ENCODE data around the gene TCF19. TPM values are rescaled to one million over a fixed set of nuclear protein-coding genes. Genes with fewer than 3 reads are reported as not detected.

Gene TCF19
- total RNA-seq, 1 donor from 2014 or later, result 8.5 TPM

DNA sequence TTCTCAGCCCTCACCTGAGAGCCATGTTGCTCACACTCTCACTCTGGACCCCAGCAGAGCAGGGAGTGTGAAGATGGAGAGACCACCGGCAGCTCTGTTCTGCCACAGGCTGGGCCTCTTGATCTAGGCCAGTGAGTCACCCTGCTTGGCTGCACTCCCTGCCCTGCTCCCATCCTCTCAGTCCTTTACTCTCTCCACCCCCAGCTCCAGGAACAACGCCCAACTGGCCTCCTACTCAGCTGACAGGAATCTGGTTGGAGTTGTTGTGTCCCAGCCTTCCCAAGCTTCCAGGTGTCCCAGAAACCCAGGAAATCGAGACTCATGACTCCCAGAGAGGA lies 43.9 kb upstream of the TCF19 start, which contains the start of gene PSORS1C1:
PSORS1C1 (plus strand) TSS at position 260 of the 338 bp plus-strand sequence. CDS start 14,833 bp downstream, outside the sequence.
- Mint-ChIP-seq H3K27me3 (ENCODE audit: low read depth) (peaks cover 48% of the 10 kb centered on the region), H3K36me3 (no peaks in the 10 kb centered on the region), H3K4me3 (no peak within 1 kb of the TSS), H3K27ac (peak within 1 kb of the TSS; percentile 72), H3K9me3 (no peaks in the 10 kb centered on the region), H3K4me1 (peaks cover 17% of the 10 kb centered on the region)
- TF ChIP-seq, protein P1, sequence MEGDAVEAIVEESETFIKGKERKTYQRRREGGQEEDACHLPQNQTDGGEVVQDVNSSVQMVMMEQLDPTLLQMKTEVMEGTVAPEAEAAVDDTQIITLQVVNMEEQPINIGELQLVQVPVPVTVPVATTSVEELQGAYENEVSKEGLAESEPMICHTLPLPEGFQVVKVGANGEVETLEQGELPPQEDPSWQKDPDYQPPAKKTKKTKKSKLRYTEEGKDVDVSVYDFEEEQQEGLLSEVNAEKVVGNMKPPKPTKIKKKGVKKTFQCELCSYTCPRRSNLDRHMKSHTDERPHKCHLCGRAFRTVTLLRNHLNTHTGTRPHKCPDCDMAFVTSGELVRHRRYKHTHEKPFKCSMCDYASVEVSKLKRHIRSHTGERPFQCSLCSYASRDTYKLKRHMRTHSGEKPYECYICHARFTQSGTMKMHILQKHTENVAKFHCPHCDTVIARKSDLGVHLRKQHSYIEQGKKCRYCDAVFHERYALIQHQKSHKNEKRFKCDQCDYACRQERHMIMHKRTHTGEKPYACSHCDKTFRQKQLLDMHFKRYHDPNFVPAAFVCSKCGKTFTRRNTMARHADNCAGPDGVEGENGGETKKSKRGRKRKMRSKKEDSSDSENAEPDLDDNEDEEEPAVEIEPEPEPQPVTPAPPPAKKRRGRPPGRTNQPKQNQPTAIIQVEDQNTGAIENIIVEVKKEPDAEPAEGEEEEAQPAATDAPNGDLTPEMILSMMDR (IDR thresholded peaks at IDR 0.05; ENCODE audit: unreplicated experiment), result no peak
- DNase-seq (ENCODE audit: low spot score in 2 of 2, unreplicated experiment in 2 of 2), result no peak

DNA sequence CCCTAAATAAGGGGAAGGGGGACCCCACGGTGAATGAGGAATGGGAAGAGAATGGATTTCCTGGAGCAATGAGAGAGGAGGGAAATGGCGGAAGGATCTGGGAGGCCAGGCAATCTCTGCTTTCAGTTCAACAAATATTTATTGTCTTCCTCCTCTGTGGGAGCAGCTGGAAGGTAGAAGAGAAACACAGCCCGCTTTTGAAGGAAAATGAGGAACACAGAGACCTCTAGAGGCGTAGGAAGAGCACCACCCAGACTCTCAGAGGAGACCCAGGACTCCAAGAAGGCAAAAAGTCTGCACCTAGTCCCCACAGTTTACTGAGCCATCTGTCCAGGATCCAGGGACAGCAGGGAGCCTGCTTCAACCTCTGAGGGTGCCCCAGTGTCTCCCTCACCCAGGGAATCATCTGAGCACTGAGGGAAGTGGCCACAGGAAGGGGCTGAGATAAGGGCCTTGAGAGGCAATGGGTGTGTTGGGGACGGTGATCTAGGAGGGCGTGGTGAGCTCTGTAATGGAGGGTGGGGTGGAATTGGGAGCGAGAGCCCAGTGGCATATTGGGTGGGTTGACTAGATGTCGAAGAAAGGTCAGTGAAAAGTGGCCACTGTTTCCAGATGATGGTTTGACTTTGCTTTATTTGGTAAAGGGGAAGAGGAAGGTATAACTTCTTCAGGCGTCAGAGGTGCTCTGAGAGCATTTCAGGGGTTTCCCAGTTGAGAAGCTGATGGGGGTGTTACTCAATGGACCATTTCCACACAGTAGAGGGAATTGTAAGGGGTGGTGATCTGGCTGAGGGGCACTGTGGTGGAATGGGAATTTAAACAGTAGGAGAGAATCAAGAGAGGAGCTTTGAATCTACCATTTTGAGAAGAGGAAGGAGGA lies 43.2 kb upstream of the TCF19 start:
- TF ChIP-seq, protein P1 (IDR thresholded peaks at IDR 0.05; ENCODE audit: unreplicated experiment), result no peak
- no peak overlapping the region for H3K4me3 Mint-ChIP-seq
- DNase-seq (ENCODE audit: low spot score in 2 of 2, unreplicated experiment in 2 of 2), result no peak
- no peak overlapping the region for H3K27ac Mint-ChIP-seq
- H3K27me3 Mint-ChIP-seq (ENCODE audit: low read depth), result peaks cover 41% of the 10 kb centered on the region
- no peaks in the 10 kb centered on the region for H3K36me3 Mint-ChIP-seq
- no peaks in the 10 kb centered on the region for H3K9me3 Mint-ChIP-seq
- peaks cover 17% of the 10 kb centered on the region for H3K4me1 Mint-ChIP-seq

DNA sequence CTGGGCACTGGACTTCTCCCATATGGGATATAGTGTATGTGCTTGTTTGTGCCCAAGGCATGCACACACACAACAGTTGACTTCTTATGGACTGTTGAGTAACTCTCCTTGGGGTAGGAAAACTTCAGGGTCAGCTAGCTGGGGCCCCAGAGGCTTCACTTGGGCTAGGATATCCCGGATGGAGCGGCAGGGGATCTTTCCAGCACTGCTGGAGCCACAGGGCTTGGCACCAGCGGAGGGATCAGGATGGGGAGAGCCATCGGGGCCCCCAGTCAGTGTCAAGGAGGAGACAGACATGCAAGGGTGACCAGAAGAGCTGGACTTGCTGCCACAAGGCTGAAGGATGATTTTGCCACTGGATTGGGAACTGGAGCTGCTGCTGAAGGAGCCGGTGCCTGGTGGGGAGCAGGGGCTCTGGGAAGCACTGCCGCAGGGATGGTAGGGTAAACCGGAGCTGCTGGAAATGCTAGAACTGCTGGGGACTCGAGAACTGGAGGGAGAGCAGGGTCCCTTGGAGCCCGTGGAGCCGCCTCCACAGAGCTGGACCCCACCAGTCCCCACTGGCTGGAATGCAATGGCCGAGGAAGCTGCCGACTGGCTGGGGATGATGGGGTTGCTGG lies 42.3 kb upstream of the TCF19 start:
- peaks cover 33% of the 10 kb centered on the region for H3K27me3 Mint-ChIP-seq (ENCODE audit: low read depth)
- H3K36me3 Mint-ChIP-seq, result no peaks in the 10 kb centered on the region
- peaks cover 16% of the 10 kb centered on the region for H3K4me1 Mint-ChIP-seq
- no peak for DNase-seq (ENCODE audit: low spot score in 2 of 2, unreplicated experiment in 2 of 2)
- H3K4me3 Mint-ChIP-seq, result no peak overlapping the region
- H3K27ac Mint-ChIP-seq, result no peak overlapping the region
- H3K9me3 Mint-ChIP-seq, result no peaks in the 10 kb centered on the region
- TF ChIP-seq, protein P1 (IDR thresholded peaks at IDR 0.05; ENCODE audit: unreplicated experiment), result no peak

DNA sequence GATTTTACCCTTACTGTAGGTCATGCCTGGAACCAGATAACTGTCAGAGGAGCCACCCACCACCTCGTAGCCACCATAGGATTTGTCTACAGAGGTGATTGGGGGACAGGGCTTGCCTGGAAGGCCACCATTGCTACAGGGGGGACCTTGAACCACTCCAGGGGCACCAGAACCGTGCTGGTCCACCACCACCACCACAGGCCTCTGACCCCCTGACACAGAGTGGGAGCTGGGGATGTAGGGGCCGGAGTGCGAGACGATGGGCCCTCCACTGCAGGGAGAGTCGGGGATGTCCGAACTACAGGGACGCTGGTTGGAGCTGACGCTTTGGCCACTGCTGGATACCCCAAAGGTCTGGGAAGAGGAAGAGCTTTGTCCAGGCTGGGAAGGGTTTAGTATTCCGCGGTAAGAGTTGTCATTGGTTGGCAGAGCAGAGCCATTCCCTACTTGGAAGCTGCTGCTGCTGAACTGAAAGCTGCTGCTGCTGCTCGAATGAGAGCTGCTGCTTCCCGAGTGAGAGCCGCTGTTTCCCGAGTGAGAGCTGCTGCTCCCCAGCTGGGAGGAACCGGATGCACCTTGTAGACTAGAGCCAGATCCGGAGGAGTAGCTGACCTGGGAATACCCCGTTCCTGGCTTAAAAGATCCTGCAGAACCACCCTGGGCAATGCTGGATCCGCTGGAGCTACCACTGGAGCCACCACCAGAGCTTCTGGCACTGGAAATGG lies 41.6 kb upstream of the TCF19 start:
- H3K4me1 Mint-ChIP-seq, result peaks cover 18% of the 10 kb centered on the region
- no peak overlapping the region for H3K27ac Mint-ChIP-seq
- TF ChIP-seq, protein P1 (IDR thresholded peaks at IDR 0.05; ENCODE audit: unreplicated experiment), result no peak
- no peaks in the 10 kb centered on the region for H3K36me3 Mint-ChIP-seq
- peaks cover 31% of the 10 kb centered on the region for H3K27me3 Mint-ChIP-seq (ENCODE audit: low read depth)
- no peaks in the 10 kb centered on the region for H3K9me3 Mint-ChIP-seq
- H3K4me3 Mint-ChIP-seq, result no peak overlapping the region
- no peak for DNase-seq (ENCODE audit: low spot score in 2 of 2, unreplicated experiment in 2 of 2)

DNA sequence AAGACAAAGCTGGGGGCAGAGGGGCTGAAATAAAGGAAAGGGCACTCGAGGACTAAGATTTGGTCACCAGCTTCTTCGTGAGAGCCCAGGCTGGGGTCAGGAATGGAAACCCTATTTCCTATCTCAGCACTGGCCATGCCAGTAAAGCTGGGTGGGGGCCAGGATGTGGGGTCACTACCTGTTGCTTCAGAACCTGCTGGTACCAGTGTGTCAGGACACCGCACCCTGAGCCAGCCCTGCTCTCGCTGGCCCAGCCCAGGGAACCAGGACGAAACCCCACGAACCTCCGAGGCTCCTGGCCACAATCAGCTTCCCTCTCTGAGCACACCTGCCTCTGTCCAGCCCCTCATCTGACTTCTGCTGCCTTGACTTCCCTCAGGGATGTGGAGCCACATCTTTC lies 40.2 kb upstream of the TCF19 start:
- no peak overlapping the region for H3K4me3 Mint-ChIP-seq
- peaks cover 25% of the 10 kb centered on the region for H3K27me3 Mint-ChIP-seq (ENCODE audit: low read depth)
- no peak for DNase-seq (ENCODE audit: low spot score in 2 of 2, unreplicated experiment in 2 of 2)
- TF ChIP-seq, protein P1 (IDR thresholded peaks at IDR 0.05; ENCODE audit: unreplicated experiment), result no peak
- peaks cover 25% of the 10 kb centered on the region for H3K4me1 Mint-ChIP-seq
- no peak overlapping the region for H3K27ac Mint-ChIP-seq
- H3K36me3 Mint-ChIP-seq, result no peaks in the 10 kb centered on the region
- no peaks in the 10 kb centered on the region for H3K9me3 Mint-ChIP-seq

Measured in mesothelial cell of epicardium (in vitro differentiated cells).